HG03442 (cell line): ENCODE measurements around the gene PPP2R2D.
A peak's percentile ranks its signal among the peaks of the same experiment; 100 is the strongest.

Experiments
- ATAC-seq: cut with Tn5 transposase; IDR thresholded peaks from one replicate; pipeline ENCODE4 v1.9.1; 2021; ENCODE audit warnings: mild to moderate bottlenecking, moderate library complexity; ENCODE audit not compliant: unreplicated experiment

The PPP2R2D gene

DNA sequence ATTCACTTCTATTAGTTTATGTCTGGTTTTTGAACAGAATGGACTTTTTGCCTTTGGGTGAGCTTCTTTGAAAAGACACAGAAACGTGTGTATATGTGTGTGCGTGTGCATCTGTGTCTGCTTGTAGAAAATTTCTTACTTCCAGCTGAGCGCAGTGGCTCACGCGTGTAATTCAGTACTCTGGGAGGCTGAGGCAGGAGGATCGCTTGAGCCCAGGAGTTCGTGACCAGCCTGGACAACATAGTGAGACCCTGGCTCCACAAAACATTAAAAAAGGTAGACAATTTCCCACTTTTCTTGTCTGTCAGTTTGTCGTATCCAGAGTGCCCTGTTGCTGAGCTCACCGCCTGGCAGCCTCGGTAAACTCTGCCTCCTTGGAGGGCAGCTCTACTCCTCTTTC, 25.4 kb downstream of the PPP2R2D start:
- ATAC-seq: no peak

DNA sequence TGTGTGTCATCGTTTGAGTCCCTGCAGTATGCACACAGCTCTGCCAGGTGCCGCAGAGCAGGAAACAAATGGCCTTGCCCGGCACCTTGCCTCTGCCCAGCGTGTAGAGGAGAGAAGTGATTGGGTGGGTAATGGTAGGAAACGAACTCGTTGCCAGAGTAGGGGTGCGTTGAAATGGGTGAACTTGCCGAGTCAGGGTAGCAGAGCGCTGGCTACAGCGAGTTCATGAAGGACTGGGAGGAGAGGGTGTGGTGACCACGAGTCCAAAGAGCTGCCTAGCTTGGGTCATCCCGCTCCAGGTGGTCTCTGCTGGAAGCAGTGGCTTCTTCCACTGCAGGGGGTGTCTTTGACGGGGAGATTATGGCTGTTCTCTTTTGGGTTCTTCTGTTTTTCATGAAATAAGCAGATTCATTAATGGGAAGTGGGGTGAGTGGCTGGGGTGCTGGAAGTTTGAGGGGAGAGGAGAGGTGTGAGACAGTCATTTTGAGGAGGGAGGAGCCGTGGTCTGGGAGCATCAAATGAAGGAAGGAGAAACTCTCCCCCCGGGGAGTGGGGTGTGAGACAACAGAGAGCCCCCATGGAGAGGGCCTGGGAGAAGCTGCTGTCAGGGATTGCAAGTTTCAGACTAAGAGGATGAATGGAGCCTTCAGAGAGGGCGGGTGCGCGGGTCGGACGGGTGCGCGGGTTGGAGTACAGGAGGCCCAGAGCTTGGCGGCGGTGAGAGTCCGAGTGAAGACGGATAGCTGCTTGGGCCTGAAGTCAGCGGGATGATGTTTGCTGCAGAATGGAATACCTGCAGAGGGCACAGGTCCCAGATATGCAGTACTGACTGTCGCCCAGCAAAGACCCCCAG, 26.2 kb downstream of the PPP2R2D start:
- ATAC-seq: no peak

- ATAC-seq: peak; percentile 90
Measured at GRCh38 chr10:131928248-131929095, 27.7 kb downstream of the PPP2R2D start.

GRCh38 chr10:131929122-131929845, 28.5 kb downstream of the PPP2R2D start:
- ATAC-seq: no peak

GRCh38 chr10:131930150-131930549, 29.3 kb downstream of the PPP2R2D start:
- ATAC-seq: no peak

GRCh38 chr10:131930586-131931330, 29.9 kb downstream of the PPP2R2D start:
- no peak for ATAC-seq

GRCh38 chr10:131931981-131932380, 31.2 kb downstream of the PPP2R2D start:
- no peak for ATAC-seq

GRCh38 chr10:131933016-131933695, 32.3 kb downstream of the PPP2R2D start:
- no peak for ATAC-seq

DNA sequence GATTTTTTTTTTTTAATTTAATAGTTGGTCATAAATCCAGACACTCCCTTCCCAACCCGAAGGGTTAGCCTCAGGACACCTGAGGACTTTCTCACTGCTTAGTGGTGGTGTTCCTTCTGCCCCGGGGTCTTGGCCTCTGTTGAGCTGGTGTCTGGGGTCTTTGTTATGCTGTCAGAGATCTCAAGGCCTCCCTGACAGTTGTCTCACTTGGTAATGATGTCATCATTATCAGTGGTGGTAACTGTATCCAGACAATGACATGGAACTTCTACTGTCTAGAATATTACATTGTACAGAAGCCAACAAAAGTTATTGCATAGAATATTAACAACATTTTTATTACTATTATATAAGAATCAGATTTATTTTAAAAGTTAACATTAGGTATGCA, 32.9 kb downstream of the PPP2R2D start:
- no peak for ATAC-seq

DNA sequence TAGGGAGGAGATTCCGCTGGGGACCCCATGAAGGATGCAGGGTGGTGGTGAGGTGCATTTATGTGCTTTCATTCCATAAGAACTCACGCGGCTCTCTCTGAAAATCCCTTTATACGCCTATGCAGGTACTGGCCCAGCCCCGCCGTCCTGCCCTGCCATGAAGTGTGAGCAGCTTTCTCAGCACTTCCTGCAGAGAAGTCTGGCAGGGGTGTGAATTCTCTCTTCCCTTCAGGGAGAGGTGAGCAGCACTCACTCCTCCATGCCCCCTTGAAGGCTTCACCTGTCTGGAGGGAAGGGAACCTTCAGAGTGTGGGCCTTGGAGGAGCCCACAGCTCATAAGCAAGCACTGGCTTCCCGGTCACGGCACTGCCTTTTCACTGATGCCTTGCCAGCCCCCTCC, 34.0 kb downstream of the PPP2R2D start:
- ATAC-seq: no peak

- ATAC-seq: no peak
Measured at GRCh38 chr10:131935260-131935659, 34.5 kb downstream of the PPP2R2D start.

DNA sequence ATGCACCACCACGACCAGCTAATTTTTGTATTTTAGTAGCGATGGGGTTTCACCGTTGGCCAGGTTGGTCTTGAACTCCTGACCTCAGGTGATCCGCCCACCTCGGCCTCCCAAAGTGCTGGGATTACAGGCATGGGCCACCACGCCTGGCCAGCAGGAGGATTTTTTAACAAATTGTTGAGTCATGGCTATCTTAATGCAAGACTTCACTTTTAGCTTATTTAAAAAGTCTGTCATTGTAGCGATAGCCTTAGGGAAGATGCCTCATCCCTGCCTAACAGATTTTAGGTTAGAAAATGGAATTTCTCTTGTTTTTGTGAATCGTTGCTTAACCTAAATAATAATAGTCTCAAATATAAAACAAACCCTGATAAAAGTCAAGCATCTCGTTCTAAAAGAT, 35.5 kb downstream of the PPP2R2D start:
- ATAC-seq: no peak

DNA sequence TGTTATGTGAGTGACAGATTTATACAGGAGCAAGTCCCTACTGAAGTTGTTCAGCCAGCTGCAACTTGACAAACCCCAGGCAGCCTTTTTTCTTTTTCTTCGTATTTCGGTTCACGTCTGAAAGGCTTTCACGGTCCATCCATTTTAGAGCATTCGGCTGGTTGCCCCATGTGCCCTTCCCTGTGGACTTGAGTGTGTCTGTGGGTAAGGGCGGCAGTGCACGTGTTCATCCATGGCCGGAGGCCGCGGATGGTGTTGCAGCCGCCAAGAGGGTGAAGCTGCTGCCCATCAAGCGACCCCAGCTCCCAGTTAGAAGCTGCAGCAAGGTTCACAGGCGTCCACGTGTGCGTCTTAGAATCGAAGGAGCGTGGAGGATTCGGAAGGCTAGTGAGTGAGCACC, 35.9 kb downstream of the PPP2R2D start:
- ATAC-seq: no peak

DNA sequence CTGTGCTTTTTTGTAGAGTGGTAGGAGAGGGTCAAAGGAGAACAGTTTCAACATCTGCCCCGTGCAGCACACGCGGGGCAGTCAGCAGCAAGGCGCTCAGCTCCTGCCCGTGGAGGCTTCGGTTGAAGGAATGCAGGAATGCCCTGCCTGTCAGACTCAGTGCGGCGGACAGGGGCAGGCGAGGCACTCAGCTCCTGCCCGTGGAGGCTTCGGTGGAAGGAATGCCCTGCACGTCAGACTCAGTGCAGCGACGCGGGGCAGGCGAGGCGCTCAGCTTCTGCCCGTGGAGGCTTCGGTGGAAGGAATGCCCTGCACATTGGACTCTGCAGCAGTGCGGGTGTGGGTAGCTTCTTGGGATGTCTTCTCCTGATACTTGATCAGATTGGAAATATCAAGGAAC, 37.0 kb downstream of the PPP2R2D start:
- ATAC-seq: no peak

GRCh38 chr10:131938681-131939080, 37.9 kb downstream of the PPP2R2D start:
- no peak for ATAC-seq

DNA sequence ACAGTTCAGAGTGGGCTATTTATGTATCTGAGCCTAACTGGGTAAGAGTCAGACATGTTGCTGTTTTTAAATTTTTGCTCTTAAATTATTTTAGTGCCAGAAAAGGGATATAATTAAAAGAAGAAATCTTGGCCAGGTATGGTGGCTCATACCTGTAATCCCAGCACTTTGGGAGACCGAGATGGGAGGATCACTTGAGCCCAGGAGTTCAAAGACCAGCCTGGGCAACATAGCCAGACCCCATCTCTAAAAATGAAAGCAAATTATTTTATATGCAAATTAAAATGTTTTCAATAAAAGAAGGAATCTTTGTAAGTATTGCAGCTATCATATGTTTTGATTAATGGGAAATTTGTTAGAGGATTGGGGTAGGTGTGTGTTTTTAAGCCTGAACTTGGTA, 41.6 kb downstream of the PPP2R2D start:
- no peak for ATAC-seq

DNA sequence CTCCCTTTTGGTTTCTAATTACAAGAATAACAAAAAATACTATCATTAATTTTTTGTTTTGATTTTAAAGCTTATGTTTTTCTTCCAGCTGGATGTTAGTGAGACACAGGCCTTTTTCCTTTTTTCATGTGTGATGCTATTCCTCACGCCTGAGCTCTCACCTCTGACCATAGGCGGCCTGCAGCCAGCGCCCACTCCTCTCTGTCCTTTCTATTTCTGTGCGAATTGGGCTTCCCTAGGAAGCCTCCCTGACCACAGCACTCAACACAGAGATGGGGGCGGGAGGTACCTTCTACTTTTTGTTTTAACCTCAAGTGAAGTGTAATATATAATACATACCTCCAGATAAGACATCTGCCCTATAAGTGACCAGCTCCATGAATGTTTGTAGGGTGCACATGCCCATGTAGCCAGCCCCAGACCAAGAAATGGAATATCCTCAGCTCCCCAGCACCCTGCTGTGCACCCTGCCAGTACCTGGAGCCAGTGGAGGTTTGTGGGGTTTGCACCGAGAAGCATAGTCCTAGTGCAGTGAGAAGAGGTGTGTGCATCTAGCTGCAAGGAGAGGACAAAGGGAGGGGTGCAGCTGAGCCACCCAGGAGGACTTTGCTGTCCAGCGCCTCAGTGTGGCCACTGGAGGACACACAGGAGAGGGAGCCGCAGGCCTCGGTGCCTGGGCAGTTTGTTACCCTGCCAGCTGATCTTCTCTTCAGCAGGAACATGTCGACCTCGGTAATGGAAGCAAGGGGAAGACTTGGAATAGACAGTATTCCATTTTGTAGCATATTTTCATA, 42.4 kb downstream of the PPP2R2D start:
- no peak for ATAC-seq

DNA sequence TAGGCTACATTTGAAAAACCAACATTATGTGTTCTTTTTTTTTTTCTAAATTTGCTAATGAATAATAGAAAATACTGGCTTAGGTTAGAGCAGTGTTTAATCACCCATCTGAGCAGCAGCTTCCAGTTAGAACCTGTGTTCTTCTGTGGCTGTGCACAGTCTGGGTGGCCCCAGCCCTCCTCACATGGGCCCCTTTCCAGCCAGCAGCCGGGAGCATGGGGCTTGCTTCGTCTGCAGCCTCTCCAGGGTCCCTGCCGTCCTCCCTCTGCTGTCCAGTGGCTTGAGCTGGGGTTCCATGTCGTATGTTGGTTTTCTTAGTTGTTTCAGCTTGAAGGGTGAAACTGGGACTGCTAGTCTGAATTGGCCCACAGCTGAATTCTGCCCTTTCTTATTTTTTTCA, 43.6 kb downstream of the PPP2R2D start:
- ATAC-seq: no peak

GRCh38 chr10:131944976-131945695, 44.3 kb downstream of the PPP2R2D start:
- no peak for ATAC-seq
